HG03108 (cell line): ENCODE measurements around the gene GPR179.

Source experiments
- ATAC-seq: cut with Tn5 transposase; IDR thresholded peaks from one replicate; pipeline ENCODE4 v1.9.1; 2021; ENCODE audit warnings: moderate library complexity; ENCODE audit not compliant: unreplicated experiment

GPR179 gene

GRCh38 chr17:38343608-38344419 is at the start of gene GPR179:
Gene GPR179, minus strand, starts transcription at chr17:38343956. Its CDS starts 167 bp downstream, at chr17:38343789.
- ATAC-seq: no peak

GRCh38 chr17:38379448-38379847 is 35.7 kb upstream of the GPR179 start:
- ATAC-seq: no peak

GRCh38 chr17:38369124-38369886 is 25.5 kb upstream of the GPR179 start:
- no peak for ATAC-seq

- ATAC-seq: no peak
These were observed 21.0 kb upstream of the GPR179 start for GRCh38 chr17:38364741-38365140.

- no peak for ATAC-seq
These were observed 19.3 kb upstream of the GPR179 start for GRCh38 chr17:38363016-38363415.

GRCh38 chr17:38361694-38362465 is 18.1 kb upstream of the GPR179 start:
- ATAC-seq: no peak

- no peak for ATAC-seq
These were observed 15.1 kb upstream of the GPR179 start for GRCh38 chr17:38358586-38359513.

- ATAC-seq: no peak
These were observed 13.8 kb upstream of the GPR179 start for GRCh38 chr17:38357486-38358123.

GRCh38 chr17:38355251-38355650 is 11.5 kb upstream of the GPR179 start:
- no peak for ATAC-seq

GRCh38 chr17:38354466-38354865 is 10.7 kb upstream of the GPR179 start:
- no peak for ATAC-seq

GRCh38 chr17:38353668-38354067 is 9.9 kb upstream of the GPR179 start:
- ATAC-seq: no peak

- ATAC-seq: no peak
These were observed 9.4 kb upstream of the GPR179 start for GRCh38 chr17:38353086-38353604.

- ATAC-seq: no peak
These were observed 8.7 kb upstream of the GPR179 start for GRCh38 chr17:38352245-38353085.

GRCh38 chr17:38351412-38352222 is 7.9 kb upstream of the GPR179 start, which contains the start of gene SOCS7:
Gene SOCS7, plus strand, starts transcription at chr17:38351844. Its CDS starts 209 bp downstream, at chr17:38352053.
- ATAC-seq: peak; percentile 81

- no peak for ATAC-seq
These were observed 6.3 kb upstream of the GPR179 start for GRCh38 chr17:38350035-38350434.

- ATAC-seq: no peak
These were observed 5.5 kb upstream of the GPR179 start for GRCh38 chr17:38349097-38349730.

- ATAC-seq: no peak
These were observed 2.0 kb upstream of the GPR179 start for GRCh38 chr17:38345743-38346142.
